ENCODE data around the gene NHLRC3. TPM values are rescaled to one million over a fixed set of nuclear protein-coding genes. Genes with fewer than 3 reads are reported as not detected.

The NHLRC3 gene
- total and polyA plus RNA-seq, 9 of the 15 experiments (the other 6 are each of a cell fraction or from before 2014, with no cell fraction given): 5.5 to 15.3 (median 9.0) TPM

- DNase-seq (ENCODE audit: extremely low read depth in 1 of 4, low spot score in 3 of 4): no peak
- H3K9ac ChIP-seq (ENCODE audit: insufficient read depth in 1 of 2, low read depth in 2 of 2, low read length in 2 of 2): no peak overlapping the region
- no peak overlapping the region for H3K4me2 ChIP-seq (ENCODE audit: insufficient read depth, low read length)
- no peak for TF ChIP-seq ETS2 (tag; IDR thresholded peaks at IDR 0.05; ENCODE audit: borderline replicate concordance, poor library complexity, severe bottlenecking)
- no peak for TF ChIP-seq ETS1 (conservative IDR thresholded peaks at IDR 0.05; ENCODE audit: control insufficient read depth, low read depth, low read length)
- TF ChIP-seq KLF10 (CRISPR knock-in tag; IDR thresholded peaks at IDR 0.05): no peak
- no peaks in the 10 kb centered on the region for H3K9me3 ChIP-seq (replicated peaks; ENCODE audit: control insufficient read depth, insufficient read depth, low read depth, low read length)
- BruUV-seq (replicated peaks): no TSS peak
- ChIA-PET CTCF (ENCODE audit: low intra/inter-chr PET ratio) (no interaction called here), POLR2A (no interaction called here)
- H3K36me3 ChIP-seq (ENCODE audit: control insufficient read depth, insufficient read depth, low read length): peaks cover 80% of the 10 kb centered on the region
- H3K9me1 ChIP-seq (ENCODE audit: control insufficient read depth, insufficient read depth, low read length): no peaks in the 10 kb centered on the region
- no peaks in the 10 kb centered on the region for H3K27me3 ChIP-seq (ENCODE audit: control insufficient read depth in 2 of 2, insufficient read depth in 2 of 2, low read length in 2 of 2)
- H3K79me2 ChIP-seq (ENCODE audit: control insufficient read depth, insufficient read depth, low read length): no peaks in the 10 kb centered on the region
- ATAC-seq: no peak
- H3K27ac ChIP-seq (ENCODE audit: extremely low read depth, low read depth, low read length): no peak overlapping the region
- H4K20me1 ChIP-seq (replicated peaks; ENCODE audit: control insufficient read depth, insufficient read depth, low read length): no peaks in the 10 kb centered on the region
- 100% methylated on average over 4 of the region's 5 CpGs for WGBS (ENCODE audit: insufficient coverage, low coverage, missing lambda C conversion rate)
- H2AFZ ChIP-seq (ENCODE audit: low read depth, low read length): no peak overlapping the region
- in situ Hi-C loops (cut with MboI): no loop called here
- intact Hi-C loops (cut with micrococcal nuclease): no loop called here
- no peak for FAIRE-seq
- H3K4me1 ChIP-seq (replicated peaks in 1 of 2; ENCODE audit: control insufficient read depth in 2 of 2, insufficient read depth in 2 of 2, low read length in 2 of 2): no peaks in the 10 kb centered on the region
- no peak overlapping the region for H3K4me3 ChIP-seq
These were observed 24.8 kb upstream of the NHLRC3 start for GRCh38 chr13:39013462-39013861.

GRCh38 chr13:39016087-39016486 is 22.2 kb upstream of the NHLRC3 start:
- FAIRE-seq: no peak
- BruUV-seq (replicated peaks): no TSS peak
- ChIA-PET CTCF (ENCODE audit: low intra/inter-chr PET ratio) (no interaction called here), POLR2A (interaction anchor here (1.3 kb wide), 1 partner anchor 14 kb away, joined by 3 read pairs; no protein-coding TSS in a partner anchor)
- DNase-seq (ENCODE audit: extremely low read depth in 1 of 4, low spot score in 3 of 4): no peak
- in situ Hi-C loops (cut with MboI): no loop called here
- Histone ChIP-seq H3K4me2 (ENCODE audit: insufficient read depth, low read length) (no peak overlapping the region), H3K27ac (ENCODE audit: extremely low read depth, low read depth, low read length) (no peak overlapping the region), H3K36me3 (ENCODE audit: control insufficient read depth, insufficient read depth, low read length) (peaks cover 80% of the 10 kb centered on the region), H3K4me1 (replicated peaks in 1 of 2; ENCODE audit: control insufficient read depth in 2 of 2, insufficient read depth in 2 of 2, low read length in 2 of 2) (no peaks in the 10 kb centered on the region), H3K4me3 (no peak overlapping the region), H4K20me1 (replicated peaks; ENCODE audit: control insufficient read depth, insufficient read depth, low read length) (no peaks in the 10 kb centered on the region), H2AFZ (ENCODE audit: low read depth, low read length) (no peak overlapping the region), H3K9me1 (ENCODE audit: control insufficient read depth, insufficient read depth, low read length) (no peaks in the 10 kb centered on the region), H3K9ac (ENCODE audit: insufficient read depth in 1 of 2, low read depth in 2 of 2, low read length in 2 of 2) (no peak overlapping the region), H3K9me3 (replicated peaks; ENCODE audit: control insufficient read depth, insufficient read depth, low read depth, low read length) (no peaks in the 10 kb centered on the region), H3K27me3 (ENCODE audit: control insufficient read depth in 2 of 2, insufficient read depth in 2 of 2, low read length in 2 of 2) (no peaks in the 10 kb centered on the region), H3K79me2 (ENCODE audit: control insufficient read depth, insufficient read depth, low read length) (no peaks in the 10 kb centered on the region)
- 71% methylated on average over 1 of the region's 1 CpG for WGBS (ENCODE audit: insufficient coverage, low coverage, missing lambda C conversion rate)
- intact Hi-C loops (cut with micrococcal nuclease): loop anchor here (2.0 kb wide), 1 partner anchor 45 kb away; no protein-coding TSS in a partner anchor
- ATAC-seq: no peak
- no peak for TF ChIP-seq ZNF197 (CRISPR knock-in tag; IDR thresholded peaks at IDR 0.05; ENCODE audit: low read depth)
- TF ChIP-seq NKRF (IDR thresholded peaks at IDR 0.05; ENCODE audit: borderline replicate concordance): no peak
- no peak for TF ChIP-seq ZNF263 (CRISPR knock-in tag; IDR thresholded peaks at IDR 0.05; ENCODE audit: borderline replicate concordance)
- TF ChIP-seq NFE2L1 (tag; IDR thresholded peaks at IDR 0.05; ENCODE audit: borderline replicate concordance, low read depth): no peak
- no peak for TF ChIP-seq MLLT1 (IDR thresholded peaks at IDR 0.05)
- TF ChIP-seq HCFC1 (IDR thresholded peaks at IDR 0.05; ENCODE audit: low read depth, low read length): no peak
